ENCODE results near the gene UBE2H.

The UBE2H gene

GRCh38 chr7:129870668-129871067 is 82.1 kb downstream of the UBE2H start:
- H3K4me3 ChIP-seq (ENCODE audit: low read depth, low read length): no peak overlapping the region
- H3K27ac ChIP-seq (ENCODE audit: extremely low read depth, low read depth, low read length): no peak overlapping the region
- ChIA-PET CTCF (no interaction called here), POLR2A (no interaction called here)
- no peaks in the 10 kb centered on the region; a peak in 1 of 3 replicates for H3K36me3 ChIP-seq (ENCODE audit: control insufficient read depth in 2 of 2, insufficient read depth in 1 of 2, low read length in 2 of 2)
- no peaks in the 10 kb centered on the region for H3K9me3 ChIP-seq (ENCODE audit: control insufficient read depth, insufficient read depth, low read depth, low read length)
- no peaks in the 10 kb centered on the region for H3K4me1 ChIP-seq (ENCODE audit: control insufficient read depth, insufficient read depth, low read length)
- TF ChIP-seq ZBTB20 (tag by site-specific recombination; IDR thresholded peaks at IDR 0.05) (no peak), RBAK (tag by site-specific recombination; IDR thresholded peaks at IDR 0.05) (no peak), MYNN (tag by site-specific recombination; IDR thresholded peaks at IDR 0.05; ENCODE audit: borderline replicate concordance) (no peak), ZNF610 (tag by site-specific recombination; IDR thresholded peaks at IDR 0.05; ENCODE audit: borderline replicate concordance) (no peak), PRDM1 (tag by site-specific recombination; IDR thresholded peaks at IDR 0.05) (no peak)

DNA sequence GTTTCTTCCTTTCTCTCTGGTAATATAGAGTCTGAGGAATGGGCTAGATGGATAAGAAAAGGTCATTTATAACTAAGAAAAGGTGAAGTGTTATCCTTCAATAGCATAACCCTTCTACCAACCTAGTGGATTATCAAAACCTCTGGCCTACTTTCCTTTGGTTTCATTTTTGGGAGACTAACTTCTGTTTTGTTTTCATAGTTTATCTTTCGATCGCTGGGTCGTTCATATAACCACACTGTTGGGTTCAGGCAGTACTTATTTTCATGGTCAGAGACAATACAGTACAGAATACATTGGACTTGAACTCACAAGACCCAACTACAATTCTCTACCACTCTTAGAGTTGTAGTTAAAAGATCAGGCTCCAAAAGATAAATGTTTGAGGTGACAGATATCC is 86.5 kb downstream of the UBE2H start:
- peaks cover 5% of the 10 kb centered on the region; the same call in 1 of the 2 replicates for H3K4me1 ChIP-seq (ENCODE audit: control insufficient read depth, insufficient read depth, low read length)
- CTCF ChIA-PET: no interaction called here
- H3K4me3 ChIP-seq (ENCODE audit: low read depth, low read length): no peak overlapping the region
- POLR2A ChIA-PET: no interaction called here
- TF ChIP-seq ZNF548 (tag by site-specific recombination; IDR thresholded peaks at IDR 0.05) (no peak), ZNF211 (tag by site-specific recombination; IDR thresholded peaks at IDR 0.05; ENCODE audit: low read depth) (no peak), IKZF3 (tag by site-specific recombination; IDR thresholded peaks at IDR 0.05) (no peak), ZNF155 (tag by site-specific recombination; IDR thresholded peaks at IDR 0.05) (no peak), ZSCAN30 (tag by site-specific recombination; IDR thresholded peaks at IDR 0.05) (no peak), ZNF701 (tag by site-specific recombination; IDR thresholded peaks at IDR 0.05) (no peak), KLF10 (tag by site-specific recombination; IDR thresholded peaks at IDR 0.05) (no peak), ZNF302 (tag by site-specific recombination; IDR thresholded peaks at IDR 0.05; ENCODE audit: low read depth) (no peak), HOXD13 (CRISPR knock-in tag; IDR thresholded peaks at IDR 0.05; ENCODE audit: borderline replicate concordance) (no peak)
- no peaks in the 10 kb centered on the region for H3K9me3 ChIP-seq (ENCODE audit: control insufficient read depth, insufficient read depth, low read depth, low read length)
- H3K27ac ChIP-seq (ENCODE audit: extremely low read depth, low read depth, low read length): no peak overlapping the region
- no peaks in the 10 kb centered on the region; a peak in 1 of 3 replicates for H3K36me3 ChIP-seq (ENCODE audit: control insufficient read depth in 2 of 2, insufficient read depth in 1 of 2, low read length in 2 of 2)

DNA sequence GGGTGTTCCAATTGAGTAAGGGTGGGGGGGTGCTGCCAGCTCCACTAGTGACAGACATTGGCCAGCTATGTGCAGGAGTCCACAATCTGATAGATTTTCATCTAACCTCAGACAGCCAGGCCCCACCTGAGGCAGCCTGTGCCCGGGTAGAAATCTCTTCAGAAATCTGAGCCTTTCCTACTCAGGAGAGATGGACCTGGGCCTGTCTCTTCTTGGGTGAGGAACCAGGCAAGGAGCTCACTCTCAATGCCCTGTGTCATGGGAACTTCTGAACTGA is 86.9 kb downstream of the UBE2H start:
- H3K4me1 ChIP-seq (ENCODE audit: control insufficient read depth, insufficient read depth, low read length): peaks cover 5% of the 10 kb centered on the region; the same call in 1 of the 2 replicates
- H3K27ac ChIP-seq (ENCODE audit: extremely low read depth, low read depth, low read length): no peak overlapping the region
- ChIA-PET POLR2A (interaction anchor here (0.8 kb wide), 1 partner anchor 114 kb away, joined by 3 read pairs; no protein-coding TSS in a partner anchor), CTCF (no interaction called here)
- no peak overlapping the region for H3K4me3 ChIP-seq (ENCODE audit: low read depth, low read length)
- no peaks in the 10 kb centered on the region for H3K36me3 ChIP-seq (ENCODE audit: control insufficient read depth in 2 of 2, insufficient read depth in 1 of 2, low read length in 2 of 2)
- H3K9me3 ChIP-seq (ENCODE audit: control insufficient read depth, insufficient read depth, low read depth, low read length): no peaks in the 10 kb centered on the region
- TF ChIP-seq, protein P1, sequence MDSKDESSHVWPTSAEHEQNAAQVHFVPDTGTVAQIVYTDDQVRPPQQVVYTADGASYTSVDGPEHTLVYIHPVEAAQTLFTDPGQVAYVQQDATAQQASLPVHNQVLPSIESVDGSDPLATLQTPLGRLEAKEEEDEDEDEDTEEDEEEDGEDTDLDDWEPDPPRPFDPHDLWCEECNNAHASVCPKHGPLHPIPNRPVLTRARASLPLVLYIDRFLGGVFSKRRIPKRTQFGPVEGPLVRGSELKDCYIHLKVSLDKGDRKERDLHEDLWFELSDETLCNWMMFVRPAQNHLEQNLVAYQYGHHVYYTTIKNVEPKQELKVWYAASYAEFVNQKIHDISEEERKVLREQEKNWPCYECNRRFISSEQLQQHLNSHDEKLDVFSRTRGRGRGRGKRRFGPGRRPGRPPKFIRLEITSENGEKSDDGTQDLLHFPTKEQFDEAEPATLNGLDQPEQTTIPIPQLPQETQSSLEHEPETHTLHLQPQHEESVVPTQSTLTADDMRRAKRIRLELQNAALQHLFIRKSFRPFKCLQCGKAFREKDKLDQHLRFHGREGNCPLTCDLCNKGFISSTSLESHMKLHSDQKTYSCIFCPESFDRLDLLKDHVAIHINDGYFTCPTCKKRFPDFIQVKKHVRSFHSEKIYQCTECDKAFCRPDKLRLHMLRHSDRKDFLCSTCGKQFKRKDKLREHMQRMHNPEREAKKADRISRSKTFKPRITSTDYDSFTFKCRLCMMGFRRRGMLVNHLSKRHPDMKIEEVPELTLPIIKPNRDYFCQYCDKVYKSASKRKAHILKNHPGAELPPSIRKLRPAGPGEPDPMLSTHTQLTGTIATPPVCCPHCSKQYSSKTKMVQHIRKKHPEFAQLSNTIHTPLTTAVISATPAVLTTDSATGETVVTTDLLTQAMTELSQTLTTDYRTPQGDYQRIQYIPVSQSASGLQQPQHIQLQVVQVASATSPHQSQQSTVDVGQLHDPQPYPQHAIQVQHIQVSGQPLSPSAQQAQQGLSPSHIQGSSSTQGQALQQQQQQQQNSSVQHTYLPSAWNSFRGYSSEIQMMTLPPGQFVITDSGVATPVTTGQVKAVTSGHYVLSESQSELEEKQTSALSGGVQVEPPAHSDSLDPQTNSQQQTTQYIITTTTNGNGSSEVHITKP (tag by site-specific recombination; IDR thresholded peaks at IDR 0.05): peak; percentile 93
- no peak for TF ChIP-seq ZBTB48 (tag by site-specific recombination; IDR thresholded peaks at IDR 0.05)

All from HEK293 (cell line).